SK-MEL-5 (cell line): ENCODE measurements around the gene GLIS1. TPM values are rescaled to one million over a fixed set of nuclear protein-coding genes. Genes with fewer than 3 reads are reported as not detected.

ENCODE experiments used
- DNase-seq: peaks from one replicate; pipeline ENCODE4 v3.0.0-alpha.2; 2016; ENCODE audit warnings: low read depth, low spot score
- in situ Hi-C: cut with HindIII; loops from 2 replicates; pipeline ENCODE4 v1.10.0; 2016; ENCODE audit warnings: low sequenced_read_pairs, high pct_unique_total_duplicates, low pct_unique_long_range_greater_than_20kb
- total RNA-seq: library from RNA; depleted of rRNA; stranded (reverse); fragments of >200 nt; shearing (Covaris generic); gene quantifications from 2 replicates; pipeline ENCODE4 v1.2.3, GENCODE V29; 2014

GLIS1 gene
- total RNA-seq, 1 experiment from 2014 or later, result 0.16 TPM

GRCh38 chr1:53587252-53587988, 151.5 kb downstream of the GLIS1 start:
- in situ Hi-C loops, result no loop called here
- DNase-seq, result no peak

- in situ Hi-C loops, result no loop called here
- no peak for DNase-seq
Observed at GRCh38 chr1:53586765-53587164, 152.2 kb downstream of the GLIS1 start.

- no peak for DNase-seq
- in situ Hi-C loops, result no loop called here
Observed at GRCh38 chr1:53585565-53585964, 153.4 kb downstream of the GLIS1 start.

- in situ Hi-C loops, result no loop called here
- DNase-seq, result peak; percentile 29
Observed at GRCh38 chr1:53585129-53585528, 153.8 kb downstream of the GLIS1 start.

- in situ Hi-C loops, result no loop called here
- DNase-seq, result no peak
Observed at GRCh38 chr1:53584777-53585107, 154.2 kb downstream of the GLIS1 start.

- in situ Hi-C loops, result no loop called here
- no peak for DNase-seq
Observed at GRCh38 chr1:53583868-53584776, 154.8 kb downstream of the GLIS1 start.

- DNase-seq, result no peak
- in situ Hi-C loops, result no loop called here
Observed at GRCh38 chr1:53583021-53583867, 155.7 kb downstream of the GLIS1 start.

GRCh38 chr1:53582211-53583020, 156.5 kb downstream of the GLIS1 start:
- in situ Hi-C loops, result no loop called here
- no peak for DNase-seq

- DNase-seq, result no peak
- in situ Hi-C loops, result no loop called here
Observed at GRCh38 chr1:53581476-53581875, 157.5 kb downstream of the GLIS1 start.

- in situ Hi-C loops, result no loop called here
- no peak for DNase-seq
Observed at GRCh38 chr1:53580739-53581475, 158.1 kb downstream of the GLIS1 start.

- DNase-seq, result no peak
- in situ Hi-C loops, result no loop called here
Observed at GRCh38 chr1:53580009-53580400, 159.0 kb downstream of the GLIS1 start.

- DNase-seq, result no peak
- in situ Hi-C loops, result no loop called here
Observed at GRCh38 chr1:53579221-53580008, 159.5 kb downstream of the GLIS1 start.

- DNase-seq, result peak; percentile 16
- in situ Hi-C loops, result no loop called here
Observed at GRCh38 chr1:53578358-53578757, 160.6 kb downstream of the GLIS1 start.

GRCh38 chr1:53577761-53578100, 161.2 kb downstream of the GLIS1 start:
- in situ Hi-C loops, result no loop called here
- DNase-seq, result no peak

GRCh38 chr1:53576866-53577760, 161.9 kb downstream of the GLIS1 start:
- in situ Hi-C loops, result no loop called here
- no peak for DNase-seq
